Caco-2 (cell line): ENCODE data around the gene SYT9. TPM values are rescaled to one million over a fixed set of nuclear protein-coding genes. Genes with fewer than 3 reads are reported as not detected.

Experiments used
- BruUV-seq: library from RNA; stranded (reverse); fragments of 400-500 nt; replicated peaks from 2 replicates; lab custom pipeline; 2021; lab: Mats Ljungman, UMichigan
- CTCF ChIA-PET: fragments of 300-600 bp; sonication (Branson Sonifier 250); formaldehyde crosslinking; loops from one replicate; lab custom pipeline; 2022; ENCODE audit warnings: antibody characterized with exemption; lab: Charles Lee
- POLR2A ChIA-PET: fragments of 300-600 bp; sonication (Branson Sonifier 250); formaldehyde crosslinking; loops from one replicate; lab custom pipeline; 2022; ENCODE audit warnings: antibody characterized with exemption; lab: Charles Lee
- DNase-seq, 2 experiments: peaks; one replicate each; pipeline versions ENCODE4 v3.0.0 to v3.0.0-alpha.2; 2020 to 2022
- H3K27me3 ChIP-seq: replicated peaks from 2 replicates; pipeline ENCODE4 v1.6.0; 2011; ENCODE audit warnings: low read length; ENCODE audit not compliant: control insufficient read depth, insufficient read depth
- H3K36me3 ChIP-seq: 2 replicates; pipeline ENCODE4 v1.5.1; 2011; ENCODE audit warnings: low read length; ENCODE audit not compliant: control insufficient read depth, insufficient read depth
- H3K4me1 ChIP-seq: fragments of 250-450 bp; sonication (Bioruptor Pico); 2 replicates; pipeline ENCODE4 v1.5.1; 2020; ENCODE audit warnings: mild to moderate bottlenecking
- H3K4me3 ChIP-seq: 2 replicates; pipeline ENCODE4 v1.5.1; 2011; ENCODE audit warnings: low read depth, mild to moderate bottlenecking, control low read depth, low read length
- H3K9me3 ChIP-seq: fragments of 250-450 bp; sonication (Bioruptor Pico); 2 replicates; pipeline ENCODE4 v1.5.1; 2020; ENCODE audit warnings: mild to moderate bottlenecking, moderate library complexity
- H3K27ac Mint-ChIP-seq: one replicate; pipeline ENCODE4 v1.8.0; 2022; ENCODE audit warnings: mixed read lengths; ENCODE audit not compliant: unreplicated experiment
- H3K27me3 Mint-ChIP-seq: one replicate; pipeline ENCODE4 v1.8.0; 2022; ENCODE audit warnings: mixed read lengths; ENCODE audit not compliant: insufficient read depth, unreplicated experiment
- H3K36me3 Mint-ChIP-seq: one replicate; pipeline ENCODE4 v1.8.0; 2022; ENCODE audit warnings: mild to moderate bottlenecking, mixed read lengths; ENCODE audit not compliant: insufficient read depth, unreplicated experiment
- H3K4me1 Mint-ChIP-seq: one replicate; pipeline ENCODE4 v1.8.0; 2022; ENCODE audit warnings: low read depth, mixed read lengths; ENCODE audit not compliant: unreplicated experiment
- H3K4me3 Mint-ChIP-seq: one replicate; pipeline ENCODE4 v1.8.0; 2022; ENCODE audit warnings: mild to moderate bottlenecking, moderate library complexity, mixed read lengths; ENCODE audit not compliant: unreplicated experiment
- H3K9me3 Mint-ChIP-seq: one replicate; pipeline ENCODE4 v1.8.0; 2022; ENCODE audit warnings: mixed read lengths; ENCODE audit not compliant: unreplicated experiment
- CTCF ChIP-seq, 2 experiments: fragments of 200-600 bp in 1 of 2; IDR thresholded peaks; 1 replicate in 1 of 2; 2 replicates in 1 of 2; pipeline versions ENCODE4 v1.5.1 to v1.8.0; 2011 to 2022; ENCODE audit warnings: antibody characterized with exemption in 1 of 2, control low read depth in 1 of 2, inconsistent platforms in 1 of 2, low read depth in 1 of 2, low read length in 1 of 2, mild to moderate bottlenecking in 1 of 2, moderate library complexity in 1 of 2; ENCODE audit not compliant: insufficient read depth in 1 of 2, severe bottlenecking in 1 of 2, unreplicated experiment in 1 of 2
- intact Hi-C: fragments of 100-400 bp; cut with micrococcal nuclease; formaldehyde crosslinking; loops from one replicate; pipeline ENCODE4 v1.10.0; 2022; ENCODE audit not compliant: unreplicated experiment
- total RNA-seq: library from RNA; stranded (reverse); gene quantifications from 2 replicates; pipeline ENCODE4 v1.2.3, GENCODE V29; 2022

The SYT9 gene
- total RNA-seq, 1 experiment from 2014 or later: not detected

GRCh38 chr11:7311903-7312302 is 60.2 kb downstream of the SYT9 start:
- Mint-ChIP-seq H3K36me3 (no peaks in the 10 kb centered on the region), H3K4me1 (no peaks in the 10 kb centered on the region), H3K4me3 (no peak overlapping the region), H3K27ac (no peak overlapping the region), H3K27me3 (peaks cover 13% of the 10 kb centered on the region), H3K9me3 (no peaks in the 10 kb centered on the region)
- DNase-seq: no peak
- no peak overlapping the region for H3K4me3 ChIP-seq
- no peaks in the 10 kb centered on the region for H3K4me1 ChIP-seq
- no peaks in the 10 kb centered on the region for H3K9me3 ChIP-seq
- no TSS peak for BruUV-seq
- no peaks in the 10 kb centered on the region for H3K27me3 ChIP-seq
- intact Hi-C loops: no loop called here
- POLR2A ChIA-PET: no interaction called here
- no peak for TF ChIP-seq CTCF (IDR thresholded peaks at IDR 0.05; ENCODE audit: insufficient read depth in 1 of 2, low read depth in 1 of 2, low read length in 1 of 2, severe bottlenecking in 1 of 2, unreplicated experiment in 1 of 2)
- H3K36me3 ChIP-seq: no peaks in the 10 kb centered on the region
- CTCF ChIA-PET: interaction anchor here (0.5 kb wide), 1 partner anchor 460 kb away, joined by 3 read pairs; no protein-coding TSS in a partner anchor

- H3K36me3 ChIP-seq: no peaks in the 10 kb centered on the region
- no peak for DNase-seq
- Mint-ChIP-seq H3K4me1 (no peaks in the 10 kb centered on the region), H3K27me3 (peaks cover 6% of the 10 kb centered on the region), H3K27ac (no peak overlapping the region), H3K36me3 (no peaks in the 10 kb centered on the region), H3K9me3 (no peaks in the 10 kb centered on the region), H3K4me3 (no peak overlapping the region)
- intact Hi-C loops: no loop called here
- H3K4me3 ChIP-seq: no peak overlapping the region
- CTCF ChIA-PET: no interaction called here
- H3K4me1 ChIP-seq: no peaks in the 10 kb centered on the region
- H3K27me3 ChIP-seq: no peaks in the 10 kb centered on the region
- no peaks in the 10 kb centered on the region for H3K9me3 ChIP-seq
- no TSS peak for BruUV-seq
- TF ChIP-seq CTCF (IDR thresholded peaks at IDR 0.05; ENCODE audit: insufficient read depth in 1 of 2, low read depth in 1 of 2, low read length in 1 of 2, severe bottlenecking in 1 of 2, unreplicated experiment in 1 of 2): no peak
- POLR2A ChIA-PET: no interaction called here
Observed at GRCh38 chr11:7314811-7315604, 63.3 kb downstream of the SYT9 start.

- no peak overlapping the region for H3K27ac Mint-ChIP-seq
- intact Hi-C loops: no loop called here
- CTCF ChIA-PET: no interaction called here
Observed at GRCh38 chr11:7319501-7319900, 67.8 kb downstream of the SYT9 start.

More at GRCh38 chr11:7319501-7319900, 67.8 kb downstream of the SYT9 start:
- H3K27me3 Mint-ChIP-seq: peaks cover 10% of the 10 kb centered on the region
- POLR2A ChIA-PET: no interaction called here
- no peaks in the 10 kb centered on the region for H3K36me3 Mint-ChIP-seq
- no peaks in the 10 kb centered on the region for H3K27me3 ChIP-seq
- DNase-seq: no peak
- no peak for TF ChIP-seq CTCF (IDR thresholded peaks at IDR 0.05; ENCODE audit: insufficient read depth in 1 of 2, low read depth in 1 of 2, low read length in 1 of 2, severe bottlenecking in 1 of 2, unreplicated experiment in 1 of 2)
- H3K4me1 ChIP-seq: no peaks in the 10 kb centered on the region
- H3K4me1 Mint-ChIP-seq: no peaks in the 10 kb centered on the region
- no peaks in the 10 kb centered on the region for H3K36me3 ChIP-seq
- H3K4me3 ChIP-seq: no peak overlapping the region
- H3K9me3 Mint-ChIP-seq: no peaks in the 10 kb centered on the region
- no peaks in the 10 kb centered on the region for H3K9me3 ChIP-seq
- no peak overlapping the region for H3K4me3 Mint-ChIP-seq
- no TSS peak for BruUV-seq
